ENCODE data around the gene AATK.

Gene AATK

DNA sequence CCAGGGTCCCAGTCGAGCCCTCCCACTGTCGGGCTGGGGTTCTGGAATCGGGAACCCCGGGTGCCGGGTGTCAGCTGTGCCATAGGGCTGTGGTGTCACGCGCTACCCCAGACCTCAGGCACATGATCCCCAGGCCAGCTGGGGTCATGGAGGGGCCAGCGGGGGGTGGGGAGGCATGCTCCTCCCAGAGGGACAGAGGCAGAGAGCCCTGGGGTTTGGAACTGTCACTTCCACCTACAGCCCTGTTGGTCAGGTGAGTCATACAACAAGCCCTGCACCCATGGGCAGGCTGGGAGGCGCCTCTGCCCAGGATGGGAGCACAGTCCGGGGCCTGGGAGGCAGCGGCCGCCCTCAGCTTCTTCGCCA, 68.1 kb downstream of the AATK start:
- TF ChIP-seq ZFX (IDR thresholded peaks at IDR 0.05): no peak
- TF ChIP-seq, protein P1, sequence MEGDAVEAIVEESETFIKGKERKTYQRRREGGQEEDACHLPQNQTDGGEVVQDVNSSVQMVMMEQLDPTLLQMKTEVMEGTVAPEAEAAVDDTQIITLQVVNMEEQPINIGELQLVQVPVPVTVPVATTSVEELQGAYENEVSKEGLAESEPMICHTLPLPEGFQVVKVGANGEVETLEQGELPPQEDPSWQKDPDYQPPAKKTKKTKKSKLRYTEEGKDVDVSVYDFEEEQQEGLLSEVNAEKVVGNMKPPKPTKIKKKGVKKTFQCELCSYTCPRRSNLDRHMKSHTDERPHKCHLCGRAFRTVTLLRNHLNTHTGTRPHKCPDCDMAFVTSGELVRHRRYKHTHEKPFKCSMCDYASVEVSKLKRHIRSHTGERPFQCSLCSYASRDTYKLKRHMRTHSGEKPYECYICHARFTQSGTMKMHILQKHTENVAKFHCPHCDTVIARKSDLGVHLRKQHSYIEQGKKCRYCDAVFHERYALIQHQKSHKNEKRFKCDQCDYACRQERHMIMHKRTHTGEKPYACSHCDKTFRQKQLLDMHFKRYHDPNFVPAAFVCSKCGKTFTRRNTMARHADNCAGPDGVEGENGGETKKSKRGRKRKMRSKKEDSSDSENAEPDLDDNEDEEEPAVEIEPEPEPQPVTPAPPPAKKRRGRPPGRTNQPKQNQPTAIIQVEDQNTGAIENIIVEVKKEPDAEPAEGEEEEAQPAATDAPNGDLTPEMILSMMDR (conservative IDR thresholded peaks at IDR 0.05): no peak
- no peak overlapping the region for H3K27ac ChIP-seq

DNA sequence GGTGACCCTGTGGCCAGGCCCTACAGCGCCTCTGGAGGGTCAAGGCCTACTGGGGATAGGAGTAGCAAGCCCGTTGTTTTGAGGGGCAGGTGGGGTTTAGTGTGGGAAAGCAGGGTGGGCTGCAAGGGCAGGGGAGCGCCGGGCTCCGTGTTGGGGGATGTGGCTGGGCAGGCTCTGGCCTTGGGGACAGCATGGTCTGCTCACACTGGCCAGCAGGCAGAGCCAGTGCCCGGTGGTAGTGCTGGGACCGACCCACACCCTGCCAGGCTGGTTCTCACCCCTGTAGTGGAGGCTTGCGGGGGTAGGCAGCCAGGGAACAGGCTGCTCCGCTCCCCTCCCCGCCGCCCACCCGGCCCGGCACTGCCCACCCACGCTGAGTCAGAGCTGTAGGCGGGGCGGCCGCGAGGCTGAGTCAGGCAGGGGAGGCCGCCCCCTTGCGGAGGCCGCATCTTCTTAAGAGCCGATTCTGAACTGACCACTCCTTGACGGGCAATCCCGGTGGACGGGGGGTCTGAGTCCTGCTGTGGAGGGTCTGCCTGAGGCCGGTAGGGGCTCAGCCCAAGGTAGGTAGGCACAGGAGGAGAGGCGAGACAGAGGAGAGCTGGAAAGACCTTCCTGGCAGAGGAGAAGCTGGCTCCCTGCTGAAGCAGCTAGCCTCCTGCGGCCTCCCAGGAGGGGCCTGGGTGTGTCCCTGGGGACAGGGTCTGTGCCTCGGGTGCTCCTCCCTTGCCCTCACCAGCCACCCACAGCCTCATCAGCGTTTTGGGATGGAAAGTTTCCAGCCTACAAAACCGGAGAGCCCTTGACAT, 68.7 kb downstream of the AATK start:
- no peak for TF ChIP-seq ZFX (IDR thresholded peaks at IDR 0.05)
- H3K27ac ChIP-seq: no peak overlapping the region

DNA sequence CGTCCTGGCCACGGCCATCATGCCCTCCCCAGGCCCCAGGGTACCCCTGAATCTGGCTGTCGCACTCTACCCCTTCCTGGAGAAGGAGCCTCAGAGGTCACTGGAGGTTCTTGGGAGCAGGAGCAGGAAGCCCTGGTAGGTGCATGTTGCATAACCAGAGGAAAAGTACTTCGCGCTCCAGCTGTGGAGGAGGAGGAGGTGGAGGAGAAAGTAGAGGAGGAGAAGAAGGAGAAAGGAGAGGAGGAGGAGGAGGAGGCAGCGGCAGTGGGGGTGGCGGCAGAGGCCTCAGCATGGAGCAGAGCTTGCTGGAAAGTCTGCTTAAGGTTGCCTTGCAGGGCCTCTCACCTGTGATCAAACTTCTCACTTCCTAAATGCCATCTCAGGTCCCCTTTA, 69.3 kb downstream of the AATK start:
- no peak overlapping the region for H3K27ac ChIP-seq
- TF ChIP-seq ZFX (IDR thresholded peaks at IDR 0.05): no peak
- TF ChIP-seq, protein P1 (conservative IDR thresholded peaks at IDR 0.05): no peak

DNA sequence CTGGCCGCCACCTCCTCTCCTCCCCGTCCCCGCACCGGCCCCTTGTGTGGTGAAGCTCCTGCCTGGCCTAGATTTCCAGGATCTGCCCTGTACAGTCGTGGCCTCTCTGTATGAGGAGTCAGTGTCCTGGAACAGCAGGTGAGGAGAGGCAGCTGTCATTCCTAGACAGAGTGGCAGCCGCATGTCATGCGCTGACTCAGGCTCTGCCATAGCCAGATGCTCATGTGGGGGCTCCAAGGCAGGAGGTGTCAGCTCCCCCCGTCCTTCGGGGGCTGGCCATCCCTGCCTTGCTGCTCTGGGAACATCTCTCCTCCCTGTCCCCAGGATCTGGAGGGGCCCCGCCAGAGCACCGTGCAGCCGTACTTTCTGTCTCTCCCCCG, 70.6 kb downstream of the AATK start:
- no peak overlapping the region for H3K27ac ChIP-seq
- TF ChIP-seq, protein P1 (conservative IDR thresholded peaks at IDR 0.05): no peak

DNA sequence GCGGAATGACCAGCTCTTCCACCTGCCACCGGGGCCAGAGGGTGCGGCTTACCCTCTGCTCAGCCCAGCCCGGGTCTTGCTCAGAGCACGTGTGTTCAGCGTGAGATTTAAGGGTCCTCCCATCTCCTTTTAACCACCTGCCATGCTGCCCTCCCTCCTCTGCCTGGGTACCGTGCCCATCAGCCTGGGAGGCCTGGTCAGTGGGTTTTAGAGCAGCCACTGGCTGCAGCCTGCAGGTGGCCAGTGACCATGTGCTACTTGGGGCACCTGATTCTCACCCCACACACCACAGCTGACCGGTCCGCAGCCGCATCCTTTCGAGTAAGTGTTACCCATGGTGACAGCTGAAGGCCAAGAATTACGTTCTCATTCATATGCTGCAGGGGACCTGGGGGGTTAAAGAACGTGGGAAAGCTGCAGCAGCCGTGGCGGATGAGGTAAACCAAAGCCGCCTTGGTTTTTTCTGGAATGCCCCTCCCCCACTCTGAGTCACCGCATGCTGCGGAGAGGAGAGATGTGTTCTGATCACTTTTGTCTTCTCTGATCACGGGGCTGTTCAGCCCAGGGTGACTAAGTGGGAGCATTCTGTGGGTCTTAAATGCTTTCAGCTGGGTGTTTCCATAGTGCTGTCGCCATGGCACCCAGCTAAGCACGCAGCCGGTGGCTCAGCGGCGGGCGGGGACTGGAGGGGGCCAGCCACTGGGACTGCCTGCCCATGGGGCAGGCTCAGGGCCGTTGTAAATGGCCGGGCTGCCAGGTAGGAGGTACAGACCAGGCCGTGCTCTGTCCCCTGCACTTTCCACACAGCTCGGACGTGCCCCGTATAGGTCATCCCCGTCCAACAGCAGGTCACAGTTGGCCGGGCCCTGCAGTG, 71.3 kb downstream of the AATK start:
- TF ChIP-seq ZFX (IDR thresholded peaks at IDR 0.05): no peak
- TF ChIP-seq, protein P1 (conservative IDR thresholded peaks at IDR 0.05): no peak
- peak overlapping the region; percentile 7; the same call in 1 of the 2 replicates for H3K27ac ChIP-seq

DNA sequence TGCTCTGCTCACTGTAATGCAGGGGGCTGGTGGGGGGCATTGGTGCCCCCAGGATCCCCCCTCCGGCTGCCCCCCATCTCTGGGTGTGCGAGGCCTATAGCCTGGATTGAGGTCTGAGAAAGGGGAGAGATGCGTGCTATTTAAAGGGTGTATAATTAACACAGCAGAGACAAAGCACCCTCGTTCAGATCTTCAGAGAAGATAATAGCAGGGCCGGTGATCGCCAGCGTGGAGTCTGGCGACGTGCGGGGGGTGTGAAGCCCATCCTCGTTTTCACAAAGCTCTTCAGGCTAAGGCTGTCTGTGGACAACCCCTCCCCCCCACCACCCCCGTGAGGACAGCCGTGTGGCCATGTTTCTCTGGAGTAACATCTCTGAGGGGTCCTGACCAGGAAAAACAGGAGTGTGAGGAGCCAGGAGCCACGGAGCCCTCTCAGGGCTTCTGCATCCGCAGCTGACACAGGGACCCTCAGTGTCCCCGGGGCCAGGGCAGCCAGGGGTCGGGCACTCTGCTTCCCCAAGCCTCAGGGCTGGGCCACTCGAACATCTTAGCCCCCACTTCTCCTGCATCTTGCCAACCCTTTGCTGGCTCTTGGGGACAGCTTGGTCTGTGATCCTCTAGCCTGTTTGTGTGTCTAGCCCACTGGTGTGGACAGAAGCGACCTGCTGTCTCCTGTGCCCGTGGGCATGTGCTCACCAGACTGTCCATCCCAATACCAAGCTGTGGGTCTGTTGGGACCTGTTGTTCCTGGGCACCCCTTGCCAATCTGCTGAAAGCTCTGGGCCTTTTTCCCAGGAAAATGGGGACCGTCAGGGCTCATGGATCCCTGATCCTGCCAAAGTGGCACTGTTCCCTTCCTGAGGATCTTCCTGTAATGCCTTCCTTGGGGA, 72.2 kb downstream of the AATK start:
- H3K27ac ChIP-seq: peak overlapping the region; percentile 7; the same call in 1 of the 2 replicates
- no peak for TF ChIP-seq ZFX (IDR thresholded peaks at IDR 0.05)
- TF ChIP-seq, protein P1 (conservative IDR thresholded peaks at IDR 0.05): no peak

DNA sequence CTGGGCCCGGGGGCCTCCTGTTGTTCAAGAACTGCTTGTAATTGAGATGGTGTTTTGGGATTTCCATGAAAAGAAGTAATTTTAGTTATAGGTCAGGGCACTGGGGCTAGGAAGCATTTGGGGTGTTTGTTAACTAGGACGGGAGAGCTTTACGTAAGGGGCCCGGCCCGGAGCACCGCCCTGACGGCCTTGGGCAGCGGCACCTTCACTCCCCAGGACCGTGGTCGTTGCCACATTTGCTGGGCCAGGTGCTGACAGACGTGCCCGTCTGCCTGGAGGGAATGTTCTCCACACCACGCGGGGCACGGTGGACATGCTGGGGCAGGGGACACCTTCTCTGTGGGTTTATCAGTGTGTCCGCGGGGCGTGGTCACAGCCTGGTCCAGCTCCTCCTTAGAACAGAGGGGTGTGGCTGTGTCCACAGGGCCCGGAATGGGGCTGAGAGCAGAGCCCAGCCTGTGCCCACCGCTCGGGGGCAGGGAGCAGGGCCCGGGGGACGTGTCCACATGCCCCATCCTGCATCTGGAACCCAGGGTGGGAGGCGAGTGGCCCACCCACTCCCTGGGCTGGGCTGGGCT, 73.4 kb downstream of the AATK start:
- TF ChIP-seq, protein P1 (conservative IDR thresholded peaks at IDR 0.05): no peak
- TF ChIP-seq ZFX (IDR thresholded peaks at IDR 0.05): no peak
- H3K27ac ChIP-seq: no peak overlapping the region

All from C4-2B (cell line).